UCSD-AML1 (cell line): ENCODE results near the gene LMAN2L.
"Not testable (repeated sequence)": the region's sequence is repeated elsewhere in the genome, so short reads cannot be mapped to it uniquely, and the experiment has no call there.

Experiments
- DNase-seq: peaks from one replicate; lab custom pipeline; 2025; ENCODE audit not compliant: unreplicated experiment; lab: John Stamatoyannopoulos, UW

The LMAN2L gene

DNA sequence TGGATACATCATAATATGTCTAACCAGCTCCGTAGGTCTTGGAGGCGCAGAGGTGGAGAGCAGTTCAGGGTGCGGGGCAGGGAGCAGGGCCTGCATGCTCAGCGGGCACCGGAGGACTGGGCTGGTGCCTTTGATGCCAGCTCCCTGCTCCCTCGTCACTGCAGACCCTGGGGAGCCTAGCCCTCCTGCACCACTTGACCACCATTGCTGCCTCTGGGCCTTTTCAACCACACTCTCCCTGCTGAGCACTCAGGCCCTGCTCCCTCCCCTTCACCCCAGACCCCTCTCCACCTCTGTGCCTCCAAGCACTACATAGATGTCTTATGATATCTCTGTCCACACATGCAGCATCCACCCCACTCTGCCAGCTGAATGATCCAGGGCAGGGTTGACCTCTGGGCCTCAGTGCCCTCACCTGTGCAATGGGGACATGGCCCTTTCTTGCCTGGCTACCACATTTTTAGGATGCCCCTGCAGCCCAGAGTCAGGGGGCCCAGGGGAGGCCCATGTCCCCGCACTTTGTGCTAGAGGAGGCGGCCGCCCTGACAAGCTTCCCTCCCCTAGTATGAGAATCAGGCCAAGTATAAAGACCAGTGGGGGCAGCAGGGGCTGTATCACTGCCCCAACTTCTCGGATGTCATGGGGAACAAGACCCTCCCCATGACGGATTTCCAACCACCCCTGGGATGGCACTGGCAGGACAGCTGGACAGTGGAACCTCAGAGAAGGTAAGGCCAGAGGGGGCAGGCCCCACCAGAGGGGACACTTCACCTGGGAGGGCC lies 51.0 kb downstream of the LMAN2L start:
- no peak for DNase-seq

DNA sequence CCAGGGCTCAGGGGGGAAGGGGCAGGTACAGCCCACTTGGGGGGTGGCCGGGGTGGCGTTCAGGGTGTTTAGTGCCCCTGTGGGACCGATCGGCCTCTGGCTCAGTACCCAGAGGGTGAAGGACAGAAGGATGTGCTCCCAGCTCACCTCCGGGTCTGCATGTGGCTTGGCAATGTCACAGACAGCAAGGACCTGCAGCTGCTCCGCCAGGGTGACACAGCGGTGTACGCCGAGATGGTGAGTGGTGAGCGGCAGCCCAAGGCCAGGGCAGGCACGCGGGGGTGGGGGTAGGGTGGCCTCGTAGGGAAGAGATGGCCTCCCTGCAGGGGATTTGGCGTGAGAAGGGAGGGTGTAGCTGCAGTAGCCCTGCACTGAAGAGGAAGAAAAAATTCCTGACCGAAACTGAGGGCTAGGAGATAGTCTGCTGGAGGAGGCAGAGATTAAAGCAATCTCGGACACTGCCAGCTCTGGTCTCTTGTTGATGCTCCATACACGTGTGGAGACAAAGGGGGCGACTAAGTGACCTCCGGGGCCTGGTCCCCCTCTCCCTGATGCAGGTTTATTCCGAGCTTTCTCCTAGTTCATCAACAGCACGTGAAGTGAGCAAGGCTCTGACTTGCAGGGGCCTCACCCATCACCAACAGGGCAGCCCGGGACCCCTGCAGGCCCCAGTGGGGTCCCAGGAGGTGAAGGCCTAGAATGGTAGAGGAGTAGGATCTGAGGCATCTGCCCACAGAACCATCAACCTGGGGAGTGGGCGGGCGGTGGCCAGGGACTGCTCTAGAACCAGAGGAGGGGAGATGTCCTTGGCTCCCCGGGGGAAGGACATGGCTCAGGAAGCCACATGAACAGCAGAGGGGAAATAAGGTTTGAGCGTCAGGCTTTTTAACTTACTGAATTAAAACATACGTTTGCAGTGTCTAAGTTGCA lies 51.9 kb downstream of the LMAN2L start:
- no peak for DNase-seq

DNA sequence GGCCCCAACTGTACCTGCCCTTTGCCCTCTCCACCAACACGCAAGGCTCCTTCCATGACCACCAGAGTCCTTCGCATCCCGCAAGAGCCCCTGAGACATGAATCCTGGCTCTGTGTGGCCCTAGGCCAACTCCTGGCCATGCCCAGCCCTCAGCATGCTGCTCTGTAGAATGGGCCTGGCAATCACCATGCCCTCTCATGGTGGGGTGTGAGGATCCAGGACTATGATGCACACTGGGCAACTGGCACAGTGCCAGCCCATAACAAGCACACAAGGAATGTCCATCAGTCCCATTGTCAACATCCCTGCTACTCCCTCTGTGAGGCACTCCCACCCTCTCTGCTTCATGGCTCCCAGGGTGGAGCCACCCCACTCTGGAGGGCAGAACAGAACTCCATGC lies 52.6 kb downstream of the LMAN2L start:
- DNase-seq = no peak

DNA sequence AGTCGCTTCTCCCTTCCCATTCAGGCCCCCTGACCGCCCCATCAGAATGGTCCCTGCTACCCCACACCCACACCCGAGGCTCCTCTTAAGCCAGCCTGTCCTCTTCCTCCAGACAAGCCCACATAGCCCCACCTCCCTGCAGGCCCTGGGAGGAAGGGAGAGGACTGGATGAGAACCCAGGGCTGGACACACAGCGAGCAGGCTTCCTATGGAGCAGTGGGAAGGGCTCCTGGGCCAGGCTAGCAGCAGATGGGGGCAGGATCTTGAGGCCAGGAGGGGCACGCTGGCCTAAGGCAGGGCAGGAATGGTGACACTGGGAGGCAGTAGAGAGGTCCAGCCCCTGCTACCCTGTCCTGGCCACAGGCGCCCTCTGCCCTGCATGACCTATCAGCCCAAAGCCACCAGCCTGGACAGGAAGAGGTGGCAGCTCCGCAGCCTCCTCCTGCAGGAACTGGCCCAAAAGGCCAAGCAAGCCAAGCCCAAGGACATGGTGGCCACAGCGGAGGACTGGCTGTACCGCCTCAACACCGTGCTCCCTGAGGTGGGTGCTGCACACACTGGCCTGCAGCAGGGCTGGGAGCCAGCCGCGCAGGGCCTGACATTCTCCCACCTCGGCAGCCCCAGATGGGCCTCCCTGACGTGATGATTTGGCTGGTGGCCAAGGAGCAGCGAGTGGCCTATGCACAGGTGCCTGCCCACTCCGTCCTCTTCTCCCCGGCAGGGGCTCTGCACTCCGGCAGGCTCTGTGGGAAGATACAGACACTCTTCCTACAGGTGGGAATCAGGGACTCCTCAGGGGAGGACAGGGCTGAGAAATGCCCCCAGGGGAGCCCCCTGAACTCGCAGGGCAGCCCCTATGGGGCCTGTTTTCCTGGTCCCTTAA lies 54.0 kb downstream of the LMAN2L start:
- DNase-seq = no peak

DNA sequence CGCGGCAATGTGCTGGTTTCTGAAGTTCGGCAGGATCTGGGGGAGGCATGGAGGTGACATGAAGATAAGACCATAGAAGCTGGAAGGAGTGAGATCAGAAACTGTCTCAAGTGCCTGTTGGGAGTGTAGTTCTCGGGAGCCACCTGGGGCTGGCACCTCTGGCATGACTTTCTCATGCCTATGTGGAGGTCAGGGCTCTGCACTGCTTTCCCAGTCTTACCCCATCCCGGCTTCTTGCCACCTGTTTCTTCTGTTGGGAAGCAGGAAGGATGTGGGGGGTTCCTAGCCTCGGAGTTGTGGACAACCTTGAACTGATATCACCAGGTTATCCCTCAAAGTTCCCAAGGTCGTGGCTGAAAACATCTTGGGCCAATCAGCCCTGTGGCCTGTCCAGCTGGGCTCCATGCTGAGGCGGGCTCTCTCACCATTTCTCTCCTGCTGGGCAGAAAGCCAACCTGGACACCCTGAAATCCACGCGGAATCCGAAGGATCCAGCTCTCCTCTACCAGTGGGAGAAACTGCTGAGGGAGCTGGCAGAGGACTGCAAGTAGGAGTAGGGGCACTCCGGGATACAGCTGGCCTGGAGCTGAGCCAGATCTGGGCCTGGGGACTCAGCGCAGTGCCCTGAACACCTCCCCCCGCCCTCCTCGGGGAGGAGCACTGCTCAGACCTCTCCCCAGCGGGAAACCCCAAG lies 54.8 kb downstream of the LMAN2L start:
- DNase-seq = no peak

DNA sequence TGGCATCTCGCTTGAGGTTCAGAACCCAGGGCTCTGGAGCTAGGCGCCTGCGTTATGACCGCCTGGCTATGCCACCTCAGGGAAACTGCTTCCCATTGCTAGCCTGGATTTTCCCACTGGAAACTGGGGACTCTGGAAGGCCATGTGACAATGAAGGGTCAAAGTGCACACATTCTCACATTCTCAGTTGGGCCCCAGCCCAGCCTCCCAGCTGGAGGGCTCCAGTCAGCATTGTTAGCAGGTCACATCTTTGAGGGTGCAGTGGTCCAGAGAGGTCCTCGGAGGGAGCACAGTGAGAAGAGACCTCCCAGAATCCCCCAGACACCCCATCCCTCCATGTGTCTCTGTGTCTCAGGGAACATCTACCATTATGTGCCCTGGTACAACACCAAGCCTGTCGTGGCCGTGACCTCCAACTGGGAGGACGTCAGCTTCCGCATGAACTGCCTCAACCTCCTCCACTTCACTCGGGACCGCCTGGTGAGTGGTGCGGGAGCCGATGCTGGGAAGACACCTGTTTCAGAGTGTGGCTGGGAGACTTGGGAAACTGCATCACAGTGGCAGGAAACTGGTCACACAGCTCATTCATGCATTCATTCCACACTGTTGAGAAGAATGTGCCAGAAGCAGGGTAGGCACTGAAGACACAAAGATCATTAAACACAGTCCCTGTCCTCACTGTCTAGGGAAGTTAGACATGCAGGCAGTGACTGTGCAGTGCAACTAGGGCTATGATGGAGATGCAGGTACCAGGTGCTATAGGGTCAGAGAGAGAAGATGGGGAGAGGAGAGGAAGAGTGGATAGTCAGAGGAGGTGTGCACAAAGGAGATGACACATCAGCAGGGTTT lies 55.7 kb downstream of the LMAN2L start:
- DNase-seq = no peak

DNA sequence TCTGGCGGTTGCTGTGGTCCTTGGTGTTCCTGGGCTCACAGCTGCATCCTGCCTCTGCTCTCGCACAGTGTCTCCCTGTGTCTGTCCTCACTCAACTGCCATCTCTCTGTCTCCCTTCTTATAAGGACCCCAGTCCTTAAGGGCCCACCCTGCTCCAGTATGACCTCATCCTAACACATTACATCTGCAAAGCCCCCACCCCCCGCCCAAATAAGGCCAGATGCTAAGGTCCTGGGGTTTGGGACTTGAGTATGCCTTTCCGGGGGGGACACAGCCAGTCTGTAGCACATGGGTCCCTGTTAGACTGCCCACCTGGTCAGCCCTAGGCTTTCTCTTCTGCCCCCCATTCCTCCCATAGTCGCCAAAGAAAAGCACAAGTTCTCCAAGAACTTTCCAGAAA lies 56.6 kb downstream of the LMAN2L start:
- no peak for DNase-seq

DNA sequence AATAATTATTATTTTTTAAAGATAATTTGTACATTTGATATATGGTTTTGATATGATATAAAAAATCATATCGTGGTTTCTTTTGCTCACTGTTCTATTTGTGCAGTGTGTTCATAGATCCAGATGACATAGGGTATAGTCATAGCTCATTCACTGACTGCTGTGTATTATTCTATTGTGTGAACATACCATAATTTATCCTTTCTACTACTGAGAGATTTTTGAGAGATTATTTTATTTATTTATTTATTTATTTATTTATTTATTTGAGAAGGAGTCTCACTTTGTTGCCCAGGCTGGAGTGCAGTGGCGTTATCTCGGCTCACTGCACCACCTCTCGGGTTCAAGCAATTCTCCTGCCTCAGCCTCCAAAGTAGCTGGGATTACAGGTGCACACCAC lies 58.3 kb downstream of the LMAN2L start:
- DNase-seq = no peak

DNA sequence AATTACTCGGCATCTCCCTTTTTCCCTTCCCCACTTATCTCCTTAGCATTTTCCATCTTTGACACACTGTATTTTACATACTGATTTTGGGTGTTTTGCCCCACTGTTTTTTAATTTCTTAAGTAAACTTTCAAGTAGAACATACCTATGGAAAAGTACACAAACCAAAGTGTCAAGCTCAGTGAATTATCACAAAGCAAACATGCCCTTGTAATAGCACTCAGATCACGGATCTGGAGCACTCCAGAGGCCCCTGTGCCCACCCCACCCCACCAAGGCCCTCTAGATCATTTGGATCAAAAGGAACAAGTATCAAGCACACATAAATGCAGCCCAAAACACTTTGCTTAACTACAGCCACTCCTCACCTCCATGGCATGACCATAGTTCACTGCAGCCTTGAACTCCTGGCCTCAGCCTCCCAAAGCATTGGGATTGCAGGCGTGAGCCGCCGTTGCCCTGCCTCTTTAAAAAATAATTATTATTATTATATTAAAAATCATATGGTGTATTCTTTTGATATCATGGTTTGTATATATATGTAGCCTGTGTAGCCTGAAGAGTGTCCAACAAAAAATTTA lies 59.2 kb downstream of the LMAN2L start:
- DNase-seq = no peak

DNA sequence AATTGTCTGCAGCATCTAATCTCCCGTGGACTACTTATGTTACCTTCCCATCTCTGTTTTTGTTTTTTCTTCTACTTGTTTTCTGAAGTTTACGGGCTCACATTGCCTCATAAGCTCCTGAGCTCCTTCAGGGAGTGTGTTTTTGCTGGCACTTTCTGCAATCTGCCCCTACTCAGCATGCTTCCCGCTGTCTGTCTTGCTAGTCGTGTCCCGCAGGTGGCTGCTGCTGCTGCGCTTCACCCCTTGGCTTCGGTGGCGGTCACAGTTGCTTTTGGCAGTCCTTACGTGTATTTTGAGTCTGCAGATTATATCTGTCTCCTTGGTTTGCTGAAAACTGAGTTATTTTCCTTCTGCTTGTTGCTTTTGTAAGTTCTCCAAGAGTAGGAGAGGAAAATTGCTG lies 60.0 kb downstream of the LMAN2L start:
- DNase-seq = no peak

DNA sequence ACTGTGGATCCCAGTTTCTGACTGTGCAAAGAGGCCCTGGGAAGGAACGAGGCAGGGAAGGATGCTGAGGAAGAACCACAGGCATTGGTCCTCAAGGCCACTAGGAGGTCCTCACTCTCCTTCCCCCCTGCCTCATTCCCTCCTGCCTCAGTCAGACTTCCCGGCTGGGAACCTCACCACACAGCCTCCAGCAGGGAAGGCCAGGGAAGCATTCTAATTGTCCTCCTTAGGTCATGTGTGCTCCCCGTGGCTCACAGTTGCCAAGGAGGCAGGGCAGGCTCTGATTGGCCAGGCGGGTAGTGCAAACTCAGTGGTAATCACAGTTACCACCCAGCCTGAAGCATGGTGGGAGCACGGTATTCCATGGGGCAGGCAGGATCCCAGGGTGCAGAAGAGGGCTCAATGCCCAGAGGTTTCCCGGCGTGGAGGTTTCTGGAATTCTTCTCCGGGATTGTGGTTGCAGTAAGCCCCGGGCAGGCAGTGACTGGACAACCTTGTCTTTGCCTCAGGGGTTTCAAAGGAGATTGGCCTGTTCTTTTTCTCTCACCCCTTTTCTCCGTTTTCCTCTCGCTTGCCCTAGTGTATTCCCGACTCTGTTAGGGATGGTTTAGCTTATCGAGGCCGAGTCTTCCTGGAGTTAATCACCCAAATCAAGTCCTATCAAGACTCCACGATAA lies 70.2 kb downstream of the LMAN2L start:
- no peak for DNase-seq

DNA sequence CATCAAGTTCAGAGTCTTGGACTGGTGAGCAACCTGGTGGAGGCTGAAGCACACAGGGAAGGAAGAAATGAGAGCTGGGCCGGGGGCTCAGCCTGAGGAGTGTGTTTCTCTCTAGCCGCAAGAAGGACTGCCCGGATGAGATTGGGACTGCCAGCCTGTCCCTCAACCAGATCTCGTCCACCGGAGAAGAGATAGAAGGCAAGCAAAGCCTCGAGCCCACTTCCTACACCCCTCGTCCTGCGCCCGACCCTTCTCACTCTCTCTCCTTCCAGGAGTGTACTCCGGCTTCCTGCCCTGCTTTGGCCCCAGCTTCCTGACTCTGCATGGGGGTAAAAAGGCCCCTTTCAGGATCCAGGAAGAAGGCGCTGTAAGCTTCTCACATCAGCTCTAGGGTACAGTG lies 71.1 kb downstream of the LMAN2L start:
- no peak for DNase-seq

DNA sequence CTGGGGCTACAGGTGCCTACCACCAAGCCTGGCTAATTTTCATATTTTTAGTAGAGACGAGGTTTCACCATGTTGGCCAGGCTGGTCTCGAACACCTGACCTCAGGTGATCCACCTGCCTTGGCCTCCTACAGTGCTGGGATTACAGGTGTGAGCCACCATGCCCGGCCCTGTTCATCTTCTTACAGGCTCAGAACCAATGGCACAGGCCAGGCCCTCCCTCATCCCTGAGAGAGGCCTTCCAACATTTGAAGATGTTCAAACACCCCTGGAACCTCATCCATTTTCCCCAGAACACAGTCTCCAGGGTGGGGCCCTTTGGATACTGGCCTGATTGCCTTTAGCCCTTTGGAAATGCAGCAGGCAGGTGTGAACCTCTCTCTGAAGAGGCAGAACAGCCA lies 74.1 kb downstream of the LMAN2L start:
- DNase-seq = not testable (repeated sequence)

DNA sequence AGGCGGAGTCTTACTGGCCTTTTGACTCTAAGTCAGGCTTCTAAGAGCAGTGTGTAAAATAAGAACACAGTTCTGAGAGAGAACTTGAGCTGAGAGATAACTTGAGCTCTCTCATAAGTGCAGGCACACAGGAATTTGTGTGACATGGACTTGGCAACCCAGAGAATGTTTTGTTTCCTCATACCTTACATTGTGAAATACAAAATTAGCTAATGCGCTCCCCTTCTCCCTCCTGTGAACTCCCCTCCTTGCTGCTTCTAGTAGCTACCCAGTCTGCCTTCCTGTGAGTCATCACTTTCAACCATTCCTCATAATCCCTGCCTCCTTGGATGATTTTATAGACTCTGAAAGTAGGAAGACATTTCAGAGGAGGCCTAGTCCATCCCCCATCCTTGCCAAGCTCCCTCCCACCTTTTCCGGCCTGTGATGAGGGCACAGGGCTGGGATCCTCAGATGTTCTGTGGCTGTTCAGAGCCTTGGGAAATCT lies 74.7 kb downstream of the LMAN2L start:
- DNase-seq = no peak

DNA sequence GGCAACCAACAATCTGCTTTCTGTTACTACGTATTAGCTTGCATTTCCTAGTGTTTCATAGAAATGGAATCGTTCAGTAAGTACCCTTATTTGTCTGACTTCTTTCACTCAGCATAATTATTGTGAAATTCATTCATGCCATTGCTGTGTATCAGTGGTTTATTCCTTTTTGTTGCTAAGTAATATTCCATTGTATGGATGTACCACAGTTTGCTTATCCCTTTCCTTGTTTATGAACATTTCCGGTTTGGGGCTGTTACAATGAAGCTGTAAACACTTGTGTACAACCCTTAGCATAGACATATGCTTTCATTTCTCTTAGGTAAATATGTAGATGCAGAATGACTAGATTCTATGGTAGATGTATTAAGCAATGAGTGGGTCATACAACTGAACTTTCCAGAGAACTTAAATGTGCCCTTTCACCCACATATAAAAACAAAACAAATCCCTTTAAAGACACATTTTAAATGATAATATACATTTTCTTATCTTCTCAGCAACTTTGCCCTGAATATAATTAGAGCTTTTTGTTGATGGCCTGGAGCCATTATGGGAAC lies 75.4 kb downstream of the LMAN2L start:
- DNase-seq = no peak

DNA sequence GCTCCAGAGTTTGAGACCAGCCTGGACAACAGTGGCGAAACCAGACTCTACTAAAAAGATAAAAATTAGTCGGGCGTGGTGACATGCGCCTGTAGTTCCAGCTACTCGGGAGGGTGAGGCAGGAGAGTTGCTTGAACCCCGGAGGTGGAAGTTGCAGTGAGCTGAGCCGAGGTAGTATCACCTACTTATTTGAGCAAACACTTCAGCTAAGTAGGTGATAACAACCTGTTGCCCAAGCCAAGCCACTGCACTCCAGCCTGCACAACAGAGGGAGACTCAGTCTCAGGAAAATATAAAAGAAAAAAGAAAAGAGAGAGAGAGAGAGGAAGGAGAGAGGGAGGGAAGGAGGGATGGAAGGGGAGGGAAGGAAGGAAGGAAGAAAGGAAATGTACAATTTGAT lies 76.0 kb downstream of the LMAN2L start:
- DNase-seq = no peak

DNA sequence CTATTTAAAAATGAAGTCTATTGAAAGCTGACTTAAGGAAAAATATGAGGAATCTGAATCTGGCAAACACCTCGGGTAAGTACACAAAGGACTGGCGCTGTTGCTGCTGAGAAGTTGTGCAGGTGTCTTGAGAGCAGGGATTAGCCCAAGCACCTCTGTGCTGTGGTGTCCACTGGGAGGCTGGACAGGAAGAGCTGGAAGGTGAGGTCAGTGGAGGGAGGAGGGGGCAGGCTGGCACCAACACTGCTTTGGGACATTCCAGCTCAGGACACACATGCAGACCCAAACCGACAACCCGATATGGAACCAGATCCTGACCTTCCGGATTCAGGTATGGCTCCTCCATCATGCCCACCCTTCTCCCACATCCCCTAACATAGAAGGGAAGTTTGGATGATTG lies 76.7 kb downstream of the LMAN2L start:
- no peak for DNase-seq

DNA sequence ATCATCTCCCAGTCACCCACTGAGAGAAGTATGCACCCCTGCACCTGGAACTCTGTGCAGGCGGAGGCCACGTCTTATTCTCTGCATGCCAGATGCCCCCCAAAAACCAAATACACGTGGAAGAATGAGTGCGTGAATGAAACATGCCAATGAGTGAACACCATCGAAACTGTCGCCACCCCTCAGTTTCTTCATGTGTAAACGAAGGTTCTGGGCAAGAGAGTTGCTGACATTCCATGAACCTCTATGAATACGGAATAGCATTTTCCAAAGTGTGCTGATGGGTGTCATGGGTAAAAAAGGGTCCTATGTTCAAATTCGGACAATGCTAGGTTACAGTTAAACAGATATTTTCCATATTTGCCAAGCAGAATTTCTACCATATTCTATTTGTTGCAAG lies 77.5 kb downstream of the LMAN2L start:
- DNase-seq = no peak
